SK-N-MC (cell line): Measurements from ENCODE around the gene HSP90AA1.

ENCODE experiments used
- EZH2 ChIP-seq: fragments of 200-600 bp; sonication (generic); IDR thresholded peaks from one replicate; pipeline ENCODE4 v1.6.1; 2017; ENCODE audit warnings: antibody characterized with exemption
- POLR2AphosphoS5 ChIP-seq: IDR thresholded peaks from 2 replicates; pipeline ENCODE4 v1.6.1; 2012; ENCODE audit warnings: mild to moderate bottlenecking, low read depth, low read length, borderline replicate concordance

DNA sequence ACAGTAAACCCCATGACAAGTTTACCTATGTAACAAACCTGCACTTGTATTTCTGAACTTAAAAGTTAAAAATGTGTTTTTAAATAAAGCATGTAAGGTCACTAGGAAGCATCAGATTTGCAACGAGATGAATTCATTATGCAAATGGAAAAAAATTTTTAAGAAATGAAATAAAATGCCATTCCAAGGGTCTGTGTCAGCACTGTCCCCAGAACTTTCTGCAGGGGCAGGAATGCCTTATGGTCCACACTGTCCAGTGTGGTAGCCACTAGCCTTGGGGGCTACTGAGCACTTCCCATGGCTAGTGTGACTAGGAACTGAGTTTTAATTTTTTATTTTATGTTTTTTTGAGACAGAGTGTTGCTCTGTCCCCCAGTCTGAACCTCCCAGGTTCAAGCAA, 49.2 kb downstream of the HSP90AA1 start:
- TF ChIP-seq EZH2 (no peak), POLR2AphosphoS5 (no peak)
